ENCODE data around the gene CMTM1. TPM values are rescaled to one million over a fixed set of nuclear protein-coding genes. Genes with fewer than 3 reads are reported as not detected.

Gene CMTM1
- total RNA-seq, 2 donors from 2014 or later, result not detected

DNA sequence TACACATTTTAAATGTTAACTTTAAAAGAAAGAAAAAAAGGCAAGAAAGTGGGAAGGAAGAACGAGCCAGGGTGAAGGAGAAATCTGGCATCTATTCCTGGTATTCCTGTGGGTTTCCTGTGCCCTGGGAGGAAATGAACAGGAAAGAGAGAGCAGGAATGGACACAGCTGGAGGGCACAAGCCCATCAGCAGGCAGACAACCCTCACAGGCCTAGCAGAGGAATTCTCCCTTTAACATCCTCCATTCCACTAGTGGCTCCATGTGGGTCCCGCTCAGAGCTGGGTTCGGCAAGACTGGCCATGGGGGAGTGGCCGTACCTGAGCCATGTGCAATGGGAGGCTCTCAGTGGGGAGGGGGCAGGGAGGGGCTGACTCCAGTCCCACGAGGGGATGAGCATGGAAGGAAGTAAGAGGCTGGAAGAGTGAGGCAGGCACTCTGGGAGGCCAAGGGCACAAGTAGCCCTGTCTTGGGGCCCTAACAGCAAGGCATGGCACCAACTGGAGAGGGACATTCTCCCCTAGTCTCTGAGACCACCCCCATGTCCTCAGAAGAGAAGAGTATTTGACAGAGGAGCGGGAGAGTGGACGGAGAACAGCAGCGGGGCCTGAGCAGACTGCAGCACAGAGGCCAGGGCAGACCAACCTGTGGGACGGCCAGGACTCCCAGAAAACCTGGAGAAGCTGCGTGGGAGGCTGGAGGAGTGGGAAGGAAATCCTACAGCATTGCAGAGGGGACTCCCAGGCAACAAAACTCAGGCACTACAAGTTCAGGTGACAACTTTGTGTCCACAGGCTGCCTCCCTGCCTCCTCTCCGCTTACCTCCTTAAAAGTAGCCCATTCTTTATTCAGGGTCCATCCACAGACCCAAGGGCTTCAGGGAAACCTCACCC is 46.5 kb upstream of the CMTM1 start:
- no peak for ATAC-seq
- WGBS, 2 donors, result 84 to 94% methylated on average over 10 to 11 of the region's 11 CpGs
- no peak for DNase-seq
- Histone ChIP-seq H3K4me3 (no peak overlapping the region), H3K4me1 (peaks cover 32% of the 10 kb centered on the region), H3K27ac (peak overlapping the region; percentile 14 to 99 (median 81)), H3K27me3 (no peaks in the 10 kb centered on the region), H3K36me3 (replicated peaks in 1 of 2; ENCODE audit: insufficient read depth in 1 of 2, low read depth in 2 of 2) (no peaks in the 10 kb centered on the region), H3K9me3 (no peaks in the 10 kb centered on the region)
- TF ChIP-seq, protein P1, sequence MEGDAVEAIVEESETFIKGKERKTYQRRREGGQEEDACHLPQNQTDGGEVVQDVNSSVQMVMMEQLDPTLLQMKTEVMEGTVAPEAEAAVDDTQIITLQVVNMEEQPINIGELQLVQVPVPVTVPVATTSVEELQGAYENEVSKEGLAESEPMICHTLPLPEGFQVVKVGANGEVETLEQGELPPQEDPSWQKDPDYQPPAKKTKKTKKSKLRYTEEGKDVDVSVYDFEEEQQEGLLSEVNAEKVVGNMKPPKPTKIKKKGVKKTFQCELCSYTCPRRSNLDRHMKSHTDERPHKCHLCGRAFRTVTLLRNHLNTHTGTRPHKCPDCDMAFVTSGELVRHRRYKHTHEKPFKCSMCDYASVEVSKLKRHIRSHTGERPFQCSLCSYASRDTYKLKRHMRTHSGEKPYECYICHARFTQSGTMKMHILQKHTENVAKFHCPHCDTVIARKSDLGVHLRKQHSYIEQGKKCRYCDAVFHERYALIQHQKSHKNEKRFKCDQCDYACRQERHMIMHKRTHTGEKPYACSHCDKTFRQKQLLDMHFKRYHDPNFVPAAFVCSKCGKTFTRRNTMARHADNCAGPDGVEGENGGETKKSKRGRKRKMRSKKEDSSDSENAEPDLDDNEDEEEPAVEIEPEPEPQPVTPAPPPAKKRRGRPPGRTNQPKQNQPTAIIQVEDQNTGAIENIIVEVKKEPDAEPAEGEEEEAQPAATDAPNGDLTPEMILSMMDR (IDR thresholded peaks at IDR 0.05), result no peak
- TF ChIP-seq POLR2A (IDR thresholded peaks at IDR 0.05), result no peak
- intact Hi-C loops (cut with DNase I), result no loop called here

DNA sequence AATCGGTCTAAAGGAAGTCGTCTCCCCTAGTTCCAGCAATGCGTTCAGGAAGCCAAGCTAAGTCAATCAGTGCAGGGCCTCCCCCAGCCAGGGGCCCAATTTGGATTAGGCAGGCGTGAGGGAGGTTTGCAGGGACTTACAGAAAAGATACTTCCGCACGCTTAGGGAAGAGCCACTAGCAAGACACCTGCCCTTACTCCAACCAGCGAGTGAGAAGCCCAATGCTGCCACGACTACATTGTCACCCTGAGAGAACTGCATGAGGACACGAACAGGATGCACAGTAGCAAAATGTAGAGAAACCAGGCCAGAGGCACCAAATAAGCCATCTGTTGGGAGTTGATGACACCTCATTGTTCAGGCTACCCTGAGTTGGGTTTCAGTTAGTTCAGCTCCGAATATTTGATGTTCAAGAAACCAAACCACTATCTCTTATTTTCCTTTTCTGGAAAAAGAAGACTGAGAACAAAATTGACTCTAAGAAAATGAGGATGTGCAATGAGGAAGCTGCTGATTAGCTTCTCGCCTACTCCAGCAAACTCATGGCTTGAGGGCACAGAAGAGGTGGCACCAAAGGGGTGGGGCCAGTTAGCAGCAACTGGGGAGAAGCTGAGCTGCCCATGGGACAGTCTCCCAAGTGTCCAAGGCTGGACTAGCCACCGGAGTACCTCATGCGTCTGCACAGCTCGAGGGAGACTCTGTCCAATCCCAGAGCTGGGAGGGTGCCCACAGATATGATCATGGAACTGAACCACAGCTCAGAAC is 45.7 kb upstream of the CMTM1 start:
- H3K36me3 ChIP-seq (replicated peaks in 1 of 2; ENCODE audit: insufficient read depth in 1 of 2, low read depth in 2 of 2), result peaks cover 0 to 3% of the 10 kb centered on the region in 2 donors
- intact Hi-C loops (cut with DNase I), result no loop called here
- 84 to 87% methylated on average over 14 of the region's 14 CpGs for WGBS, 2 donors
- H3K4me1 ChIP-seq, result peaks cover 26% of the 10 kb centered on the region
- no peak for ATAC-seq
- H3K27ac ChIP-seq, result peak overlapping the region in 3 of 4 donors; percentile 67 to 99 (median 95)
- peak in 1 of 4 donors; percentile 74 for DNase-seq
- H3K4me3 ChIP-seq, result no peak overlapping the region
- TF ChIP-seq POLR2A (IDR thresholded peaks at IDR 0.05), result peak in 1 of 3 donors; percentile 37
- TF ChIP-seq, protein P1 (IDR thresholded peaks at IDR 0.05), result no peak
- H3K27me3 ChIP-seq, result no peaks in the 10 kb centered on the region
- H3K9me3 ChIP-seq, result no peaks in the 10 kb centered on the region

DNA sequence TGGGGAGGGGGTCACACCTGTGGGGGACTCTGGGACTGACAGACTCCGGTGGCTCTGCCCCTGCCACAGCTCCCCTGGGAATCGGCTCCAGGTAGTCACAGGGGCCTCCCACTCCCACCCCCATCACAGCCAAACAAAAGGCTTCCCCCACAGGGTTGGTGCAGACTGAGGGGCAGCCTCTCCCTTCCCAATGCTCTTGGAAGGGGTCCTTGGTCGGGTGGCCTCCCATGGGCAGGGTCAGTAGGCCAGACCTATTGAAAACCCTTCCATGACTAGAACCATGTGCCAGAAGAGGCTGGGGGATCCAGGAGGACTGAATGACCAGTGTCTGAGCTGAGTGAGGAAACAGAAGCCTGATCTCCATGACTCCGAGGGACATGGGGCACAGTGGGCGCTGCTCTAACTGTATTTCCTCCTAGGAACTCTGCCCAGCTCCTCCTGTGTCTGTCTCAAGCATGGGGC is 45.0 kb upstream of the CMTM1 start:
- TF ChIP-seq, protein P1 (IDR thresholded peaks at IDR 0.05), result no peak
- no peak for TF ChIP-seq POLR2A (IDR thresholded peaks at IDR 0.05)
- DNase-seq (no peak), ATAC-seq (no peak)
- Histone ChIP-seq H3K4me3 (no peak overlapping the region), H3K9me3 (no peaks in the 10 kb centered on the region), H3K27ac (peak overlapping the region in 3 of 4 donors; percentile 2 to 95 (median 67)), H3K27me3 (no peaks in the 10 kb centered on the region), H3K4me1 (peaks cover 19% of the 10 kb centered on the region), H3K36me3 (replicated peaks in 1 of 2; ENCODE audit: insufficient read depth in 1 of 2, low read depth in 2 of 2) (peaks cover 0 to 3% of the 10 kb centered on the region in 2 donors)
- intact Hi-C loops (cut with DNase I), result no loop called here
- WGBS, 2 donors, result 93 to 95% methylated on average over 3 to 4 of the region's 5 CpGs

DNA sequence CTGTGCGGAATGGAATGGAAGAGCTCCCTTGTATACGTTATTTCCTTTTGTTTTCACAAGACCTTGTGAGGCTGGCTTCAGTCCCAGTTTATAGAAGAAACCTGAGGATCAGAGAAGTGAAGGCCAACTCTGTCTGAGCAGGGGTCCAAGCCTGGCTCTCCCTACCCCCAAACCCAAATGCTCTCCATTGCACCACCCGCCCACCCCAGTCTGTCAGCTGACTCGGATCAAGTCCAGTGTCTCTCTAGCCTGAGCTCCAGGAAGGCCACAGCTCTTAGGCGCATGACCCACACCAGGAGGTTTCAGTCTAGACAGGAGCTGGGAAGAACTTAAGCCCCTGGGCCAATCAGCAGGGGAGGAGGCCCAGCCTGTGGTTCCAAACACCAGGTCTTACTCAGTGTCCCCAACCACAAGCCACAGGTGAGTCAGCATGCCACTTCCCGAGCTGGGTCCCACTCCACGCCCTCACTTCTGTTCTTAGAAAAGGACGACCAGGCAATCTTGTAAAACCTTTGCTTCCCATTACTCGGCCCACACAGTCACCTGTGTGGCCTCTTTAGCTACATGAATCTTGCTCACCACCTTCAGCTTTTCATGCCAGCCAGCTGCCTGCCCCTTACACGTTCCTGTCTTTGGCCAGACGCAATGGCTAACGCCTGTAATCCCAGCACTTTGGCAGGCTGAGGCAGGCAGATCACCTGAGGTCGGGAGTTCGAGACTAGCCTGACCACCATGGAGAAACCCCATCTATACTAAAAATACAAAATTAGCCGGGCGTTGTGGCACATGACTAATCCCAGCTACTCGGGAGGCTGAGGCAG is 44.1 kb upstream of the CMTM1 start:
- ATAC-seq, result no peak
- intact Hi-C loops (cut with DNase I), result no loop called here
- peaks cover 12% of the 10 kb centered on the region for H3K4me1 ChIP-seq
- no peak overlapping the region for H3K4me3 ChIP-seq
- 73 to 83% methylated on average over 14 to 17 of the region's 17 CpGs for WGBS, 2 donors
- DNase-seq, result peak in 1 of 4 donors; percentile 66
- no peaks in the 10 kb centered on the region for H3K27me3 ChIP-seq
- H3K27ac ChIP-seq, result peak overlapping the region in 3 of 4 donors; percentile 2 to 95 (median 67)
- TF ChIP-seq POLR2A (IDR thresholded peaks at IDR 0.05), result no peak
- TF ChIP-seq, protein P1 (IDR thresholded peaks at IDR 0.05), result no peak
- peaks cover 0 to 3% of the 10 kb centered on the region in 2 donors for H3K36me3 ChIP-seq (replicated peaks in 1 of 2; ENCODE audit: insufficient read depth in 1 of 2, low read depth in 2 of 2)
- no peaks in the 10 kb centered on the region for H3K9me3 ChIP-seq
